ENCODE data around the gene BIRC5. TPM values are rescaled to one million over a fixed set of nuclear protein-coding genes. Genes with fewer than 3 reads are reported as not detected.

The BIRC5 gene
- total RNA-seq, 4 donors from 2014 or later = 1.2 to 7.9 (median 3.6) TPM

Small RNA genes within 50 kb of the gene (small RNA-seq; reads per million reads assigned to genes)
- 0 reads per million in 4 donors for gene AC087645.1

Other genes starting within 250 kb of the BIRC5 start
- 100 to 1,000 TPM in 1 of 4 donors, 10 to 100 TPM in 3; 39.7 to 181 (median 68.0) TPM for gene TMC6, start 85.5 kb upstream of the BIRC5 start, total RNA-seq
- 10 to 100 TPM in 2 of 4 donors, 1 to 10 TPM in 2; 1.2 to 40.8 (median 9.8) TPM for gene TMC8, start 83.5 kb upstream of the BIRC5 start, total RNA-seq
- not detected for gene C17orf99, start 67.9 kb upstream of the BIRC5 start, total RNA-seq
- gene SYNGR2, start 45.7 kb upstream of the BIRC5 start, total RNA-seq = 100 to 1,000 TPM; 102 to 121 (median 106) TPM
- 10 to 100 TPM in 1 of 4 donors, 1 to 10 TPM in 3; 7.4 to 27.9 (median 9.4) TPM for gene TK1, start 27.2 kb upstream of the BIRC5 start, total RNA-seq
- gene AFMID, start 26.9 kb upstream of the BIRC5 start, total RNA-seq = 10 to 100 TPM; 33.7 to 82.4 (median 60.4) TPM
- gene TMEM235, start 17.4 kb downstream of the BIRC5 start, total RNA-seq = not detected
- gene SOCS3, start 145.8 kb downstream of the BIRC5 start, total RNA-seq = 100 to 1,000 TPM in 1 of 4 donors, 10 to 100 TPM in 3; 22.3 to 230 (median 37.6) TPM
- gene PGS1, start 164.4 kb downstream of the BIRC5 start, total RNA-seq = 10 to 100 TPM; 32.1 to 77.6 (median 60.1) TPM